Nucleus accumbens (tissue), 56 donors: Measurements from ENCODE around the gene PLEKHA5.
"Not testable (repeated sequence)": the region's sequence is repeated elsewhere in the genome, so short reads cannot be mapped to it uniquely, and the experiment has no call there.

Experiments
- DNase-seq, 56 donors: peaks; one replicate each; lab custom pipeline; 2025; lab: John Stamatoyannopoulos, UW

Gene PLEKHA5, protein sequence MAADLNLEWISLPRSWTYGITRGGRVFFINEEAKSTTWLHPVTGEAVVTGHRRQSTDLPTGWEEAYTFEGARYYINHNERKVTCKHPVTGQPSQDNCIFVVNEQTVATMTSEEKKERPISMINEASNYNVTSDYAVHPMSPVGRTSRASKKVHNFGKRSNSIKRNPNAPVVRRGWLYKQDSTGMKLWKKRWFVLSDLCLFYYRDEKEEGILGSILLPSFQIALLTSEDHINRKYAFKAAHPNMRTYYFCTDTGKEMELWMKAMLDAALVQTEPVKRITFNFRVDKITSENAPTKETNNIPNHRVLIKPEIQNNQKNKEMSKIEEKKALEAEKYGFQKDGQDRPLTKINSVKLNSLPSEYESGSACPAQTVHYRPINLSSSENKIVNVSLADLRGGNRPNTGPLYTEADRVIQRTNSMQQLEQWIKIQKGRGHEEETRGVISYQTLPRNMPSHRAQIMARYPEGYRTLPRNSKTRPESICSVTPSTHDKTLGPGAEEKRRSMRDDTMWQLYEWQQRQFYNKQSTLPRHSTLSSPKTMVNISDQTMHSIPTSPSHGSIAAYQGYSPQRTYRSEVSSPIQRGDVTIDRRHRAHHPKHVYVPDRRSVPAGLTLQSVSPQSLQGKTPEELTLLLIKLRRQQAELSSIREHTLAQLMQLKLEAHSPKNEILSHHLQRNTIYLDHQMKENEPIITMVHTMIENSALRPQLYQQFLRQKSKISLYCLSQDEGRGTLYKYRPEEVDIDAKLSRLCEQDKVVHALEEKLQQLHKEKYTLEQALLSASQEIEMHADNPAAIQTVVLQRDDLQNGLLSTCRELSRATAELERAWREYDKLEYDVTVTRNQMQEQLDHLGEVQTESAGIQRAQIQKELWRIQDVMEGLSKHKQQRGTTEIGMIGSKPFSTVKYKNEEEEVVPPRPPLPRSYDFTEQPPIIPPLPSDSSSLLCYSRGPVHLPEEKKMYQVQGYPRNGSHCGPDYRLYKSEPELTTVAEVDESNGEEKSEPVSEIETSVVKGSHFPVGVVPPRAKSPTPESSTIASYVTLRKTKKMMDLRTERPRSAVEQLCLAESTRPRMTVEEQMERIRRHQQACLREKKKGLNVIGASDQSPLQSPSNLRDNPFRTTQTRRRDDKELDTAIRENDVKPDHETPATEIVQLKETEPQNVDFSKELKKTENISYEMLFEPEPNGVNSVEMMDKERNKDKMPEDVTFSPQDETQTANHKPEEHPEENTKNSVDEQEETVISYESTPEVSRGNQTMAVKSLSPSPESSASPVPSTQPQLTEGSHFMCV

GRCh38 chr12:19129486-19130223 is at the start of gene PLEKHA5:
PLEKHA5 (plus strand) TSS chr12:19129733; CDS start chr12:19129800, 67 bp downstream.
- DNase-seq = peak in 54 of 56 donors; percentile 14 to 78 (median 52)

GRCh38 chr12:19080918-19081317 is 48.6 kb upstream of the PLEKHA5 start:
- no peak for DNase-seq

GRCh38 chr12:19082365-19082911 is 47.1 kb upstream of the PLEKHA5 start:
- no peak for DNase-seq

- DNase-seq = no peak
Measured at GRCh38 chr12:19084547-19084946, 45.0 kb upstream of the PLEKHA5 start.

- no peak for DNase-seq
Measured at GRCh38 chr12:19085090-19085489, 44.4 kb upstream of the PLEKHA5 start.

DNA sequence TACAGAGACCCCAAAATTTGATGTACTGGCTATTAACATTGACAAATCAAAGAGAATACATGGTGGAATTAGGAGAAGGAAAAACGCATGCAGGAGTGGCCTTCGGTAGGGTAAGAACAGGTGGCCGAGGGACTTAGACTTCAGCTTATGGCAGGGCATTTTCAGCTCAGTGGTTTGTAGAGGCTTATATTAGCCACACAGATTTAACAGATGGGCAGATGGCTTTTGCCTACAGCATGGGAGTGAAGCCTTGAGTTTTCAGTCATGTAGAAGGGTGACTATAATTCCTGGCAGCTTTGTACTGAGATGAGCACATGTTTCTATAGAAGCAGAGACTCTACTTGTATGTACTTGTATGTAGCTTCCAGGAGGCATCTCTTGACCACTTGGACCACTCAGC is 40.9 kb upstream of the PLEKHA5 start:
- DNase-seq = no peak

DNA sequence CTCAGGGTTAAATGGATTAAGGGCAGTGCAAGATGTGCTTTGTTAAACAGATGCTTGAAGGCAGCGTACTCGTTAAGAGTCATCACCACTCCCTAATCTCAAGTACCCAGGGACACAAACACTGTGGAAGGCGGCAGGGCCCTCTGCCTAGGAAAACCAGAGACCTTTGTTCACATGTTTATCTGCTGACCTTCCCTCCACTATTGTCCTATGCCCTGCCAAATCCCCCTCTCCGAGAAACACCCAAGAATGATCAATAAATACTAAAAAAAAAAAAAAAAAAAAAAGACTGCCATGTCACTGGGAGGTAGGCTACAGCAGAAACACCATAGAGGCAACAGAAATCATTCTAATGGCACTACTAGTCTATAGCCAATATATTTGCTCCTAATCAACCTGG is 37.1 kb upstream of the PLEKHA5 start:
- DNase-seq = not testable (repeated sequence)

GRCh38 chr12:19093218-19093617 is 36.3 kb upstream of the PLEKHA5 start:
- no peak for DNase-seq

- no peak for DNase-seq
Measured at GRCh38 chr12:19095331-19095730, 34.2 kb upstream of the PLEKHA5 start.

- no peak for DNase-seq
Measured at GRCh38 chr12:19095756-19096480, 33.6 kb upstream of the PLEKHA5 start.

- DNase-seq = no peak
Measured at GRCh38 chr12:19105463-19105862, 24.1 kb upstream of the PLEKHA5 start.

DNA sequence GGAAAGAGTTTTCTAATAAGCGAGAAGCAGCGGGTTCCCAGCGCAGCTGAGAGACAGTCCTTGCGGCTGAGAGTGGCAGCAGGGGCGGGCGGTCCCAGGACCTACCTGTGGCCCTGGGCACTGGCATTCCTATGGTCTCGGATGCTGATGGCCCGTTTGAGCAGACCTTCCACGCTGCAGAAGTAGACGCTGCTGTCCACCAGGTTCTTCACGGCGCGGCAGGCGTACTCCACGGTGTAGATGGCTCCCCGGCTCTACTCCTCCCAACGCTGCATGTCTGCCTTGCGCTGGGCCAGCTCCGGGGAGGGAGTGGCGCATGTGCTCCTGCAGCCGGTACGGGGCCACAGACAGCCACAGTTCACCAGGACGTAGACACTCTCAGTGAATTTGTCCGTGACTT is 21.8 kb upstream of the PLEKHA5 start:
- peak in 1 of 56 donors; percentile 4 for DNase-seq

GRCh38 chr12:19110221-19110940 is 19.2 kb upstream of the PLEKHA5 start:
- no peak for DNase-seq

- no peak for DNase-seq
Measured at GRCh38 chr12:19113464-19113863, 16.1 kb upstream of the PLEKHA5 start.

- no peak for DNase-seq
Measured at GRCh38 chr12:19115285-19115684, 14.2 kb upstream of the PLEKHA5 start.

GRCh38 chr12:19119440-19119839 is 10.1 kb upstream of the PLEKHA5 start:
- DNase-seq = no peak

- no peak for DNase-seq
Measured at GRCh38 chr12:19120795-19121194, 8.7 kb upstream of the PLEKHA5 start.

- DNase-seq = no peak
Measured at GRCh38 chr12:19121449-19122018, 8.0 kb upstream of the PLEKHA5 start.
